ENCODE data around the gene TMEM52. TPM values are rescaled to one million over a fixed set of nuclear protein-coding genes. Genes with fewer than 3 reads are reported as not detected.
A peak's percentile ranks its signal among the peaks of the same experiment; 100 is the strongest.

Gene TMEM52
- total RNA-seq, 1 experiment from 2014 or later = 9.6 TPM

DNA sequence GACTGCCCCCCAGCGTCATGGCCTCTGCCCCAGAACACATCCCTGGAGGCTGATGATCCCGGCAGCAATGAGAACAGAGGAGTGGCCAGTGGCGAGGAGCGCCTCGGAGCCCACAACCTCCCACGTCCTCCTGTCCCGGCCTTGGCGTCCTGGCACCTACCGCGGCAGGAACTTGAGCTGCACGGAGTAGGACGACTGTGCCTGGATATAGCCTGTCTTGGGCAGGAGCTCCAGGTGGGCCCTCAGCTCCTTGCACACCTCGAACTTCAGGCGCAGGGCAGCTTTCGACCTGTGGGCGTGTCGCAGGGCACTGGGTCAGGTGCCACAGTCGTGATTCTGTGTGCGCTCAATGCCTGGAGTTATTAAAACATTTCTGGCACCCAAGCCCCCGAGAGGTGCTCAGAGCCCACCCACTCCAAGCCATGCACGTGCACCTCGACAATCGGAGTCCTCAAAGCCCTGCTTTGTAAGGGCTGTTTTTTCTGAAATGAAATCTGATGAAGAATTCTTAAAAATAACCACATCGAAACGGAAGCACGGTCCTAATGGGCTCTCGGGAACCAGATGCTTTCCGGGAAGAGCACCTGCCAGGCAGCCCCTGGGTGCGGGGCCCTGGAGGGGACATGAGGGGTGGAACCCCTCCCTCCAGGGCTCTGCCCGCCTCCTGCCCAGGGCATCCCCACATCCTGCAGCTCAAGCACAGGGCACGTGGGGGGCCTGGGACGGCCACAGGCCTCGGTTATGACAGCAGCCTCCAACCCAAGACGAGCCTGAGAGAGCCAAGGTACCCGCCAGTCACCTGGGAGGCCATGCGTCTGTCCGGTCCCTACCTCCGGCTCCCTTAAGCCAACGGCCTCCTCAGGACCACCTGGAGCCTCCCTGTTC lies 23.0 kb upstream of the TMEM52 start:
- Histone ChIP-seq H3K27ac (ENCODE audit: insufficient read length, low read depth, low read length) (no peak overlapping the region), H3K79me2 (ENCODE audit: insufficient read depth, low read length) (no peaks in the 10 kb centered on the region), H3K79me1 (ENCODE audit: insufficient read depth, low read depth, low read length, poor library complexity, severe bottlenecking) (no peaks in the 10 kb centered on the region), H3K9ac (ENCODE audit: extremely low read depth, insufficient read length, low read length) (no peak overlapping the region), H3K4me2 (ENCODE audit: insufficient read depth, insufficient read length, low read length) (no peak overlapping the region), H2BK5ac (ENCODE audit: insufficient read length, low read length) (no peak overlapping the region), H3K4ac (ENCODE audit: low read depth, low read length) (no peak overlapping the region), H4K20me1 (ENCODE audit: control insufficient read depth, insufficient read depth, insufficient read length) (peaks cover 3% of the 10 kb centered on the region), H4K91ac (ENCODE audit: insufficient read length, low read depth, low read length) (no peak overlapping the region), H2BK20ac (ENCODE audit: low read depth, low read length, poor library complexity, severe bottlenecking) (no peak overlapping the region), H3K23ac (ENCODE audit: insufficient read length, low read depth, low read length) (no peak overlapping the region), H2BK12ac (ENCODE audit: insufficient read length, low read depth, low read length) (no peak overlapping the region), H3T11ph (ENCODE audit: low read length) (no peak overlapping the region), H3K56ac (ENCODE audit: insufficient read length, low read depth, low read length) (no peak overlapping the region), H3K14ac (ENCODE audit: insufficient read depth, low read length) (no peak overlapping the region), H2AFZ (ENCODE audit: low read length) (no peak overlapping the region), H2BK120ac (ENCODE audit: low read depth, low read length, poor library complexity, severe bottlenecking) (no peak overlapping the region), H3K27me3 (ENCODE audit: insufficient read depth, low read length) (no peaks in the 10 kb centered on the region), H3K9me3 (ENCODE audit: control insufficient read depth, low read depth, low read length) (no peaks in the 10 kb centered on the region), H4K5ac (ENCODE audit: insufficient read length, low read depth, low read length) (no peak overlapping the region), H2AK5ac (ENCODE audit: insufficient read length, low read length) (no peak overlapping the region), H3K18ac (ENCODE audit: insufficient read length, low read depth, low read length) (no peak overlapping the region), H4K8ac (replicated peaks; ENCODE audit: insufficient read length, low read depth, low read length) (no peak overlapping the region), H3K23me2 (ENCODE audit: insufficient read length, low read depth, low read length, poor library complexity, severe bottlenecking) (no peaks in the 10 kb centered on the region), H3K4me1 (ENCODE audit: insufficient read depth, low read length) (no peaks in the 10 kb centered on the region), H2BK15ac (ENCODE audit: low read depth, low read length) (no peak overlapping the region)
- TF ChIP-seq, protein P1, sequence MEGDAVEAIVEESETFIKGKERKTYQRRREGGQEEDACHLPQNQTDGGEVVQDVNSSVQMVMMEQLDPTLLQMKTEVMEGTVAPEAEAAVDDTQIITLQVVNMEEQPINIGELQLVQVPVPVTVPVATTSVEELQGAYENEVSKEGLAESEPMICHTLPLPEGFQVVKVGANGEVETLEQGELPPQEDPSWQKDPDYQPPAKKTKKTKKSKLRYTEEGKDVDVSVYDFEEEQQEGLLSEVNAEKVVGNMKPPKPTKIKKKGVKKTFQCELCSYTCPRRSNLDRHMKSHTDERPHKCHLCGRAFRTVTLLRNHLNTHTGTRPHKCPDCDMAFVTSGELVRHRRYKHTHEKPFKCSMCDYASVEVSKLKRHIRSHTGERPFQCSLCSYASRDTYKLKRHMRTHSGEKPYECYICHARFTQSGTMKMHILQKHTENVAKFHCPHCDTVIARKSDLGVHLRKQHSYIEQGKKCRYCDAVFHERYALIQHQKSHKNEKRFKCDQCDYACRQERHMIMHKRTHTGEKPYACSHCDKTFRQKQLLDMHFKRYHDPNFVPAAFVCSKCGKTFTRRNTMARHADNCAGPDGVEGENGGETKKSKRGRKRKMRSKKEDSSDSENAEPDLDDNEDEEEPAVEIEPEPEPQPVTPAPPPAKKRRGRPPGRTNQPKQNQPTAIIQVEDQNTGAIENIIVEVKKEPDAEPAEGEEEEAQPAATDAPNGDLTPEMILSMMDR (conservative IDR thresholded peaks at IDR 0.05) = no peak
- no peaks in the 10 kb centered on the region for H3K36me3 Mint-ChIP-seq (ENCODE audit: insufficient read depth in 1 of 3, low read depth in 3 of 3)
- peak overlapping the region in 1 of 3 experiments; percentile 70; a peak in 1 of 7 replicates for H3K27ac Mint-ChIP-seq
- peaks cover 4 to 6% of the 10 kb centered on the region in 2 experiments; a peak in 3 of 4 replicates for H3K4me1 Mint-ChIP-seq
- WGBS (ENCODE audit: extremely low coverage, insufficient read length, low lambda C conversion rate) = no CpG with 5 or more reads among the region's 39 CpGs
- no peak for DNase-seq
- H3K27me3 Mint-ChIP-seq (ENCODE audit: low read depth) = peaks cover 2% of the 10 kb centered on the region; the same call in 1 of the 2 replicates
- H3K9me3 Mint-ChIP-seq = peaks cover 0 to 2% of the 10 kb centered on the region in 2 experiments; a peak in 1 of 5 replicates
- H3K4me3 Mint-ChIP-seq = no peak overlapping the region

Data from H9 (cell line).